H1 (cell line): ENCODE measurements around the gene MORF4L1. TPM values are rescaled to one million over a fixed set of nuclear protein-coding genes. Genes with fewer than 3 reads are reported as not detected.

Experiments used
- CTCF ChIA-PET: fragments of 300-600 bp; sonication (Branson Sonifier 250); formaldehyde crosslinking; loops from one replicate; lab custom pipeline; 2021; ENCODE audit not compliant: partially characterized antibody; lab: Charles Lee
- POLR2A ChIA-PET: fragments of 300-600 bp; sonication (Branson Sonifier 250); formaldehyde crosslinking; loops from one replicate; lab custom pipeline; 2021; ENCODE audit warnings: inconsistent platforms; ENCODE audit not compliant: partially characterized antibody; lab: Charles Lee
- DNase-seq, 2 experiments: peaks; one replicate each; pipeline versions ENCODE4 v3.0.0 to v3.0.0-alpha.2; 2010 to 2022; ENCODE audit warnings: low spot score in 2 of 2, low read depth in 1 of 2, mixed read lengths in 1 of 2
- FAIRE-seq: peaks from 2 replicates; lab custom pipeline; 2011; peaks lifted over from hg19 to GRCh38; lab: Jason Lieb, UNC
- H2AFZ ChIP-seq: 2 replicates; pipeline ENCODE4 v1.8.1; 2012; ENCODE audit warnings: low read length, inconsistent platforms
- H2AK5ac ChIP-seq: 2 replicates; pipeline ENCODE4 v1.6.1; 2013; ENCODE audit warnings: low read depth, low read length
- H2BK120ac ChIP-seq: replicated peaks from 2 replicates; pipeline ENCODE3; 2013; ENCODE audit warnings: low read depth, low read length, inconsistent platforms
- H2BK12ac ChIP-seq: 2 replicates; pipeline ENCODE4 v1.6.1; 2013; ENCODE audit warnings: low read depth, low read length
- H2BK15ac ChIP-seq: 2 replicates; pipeline ENCODE4 v1.6.1; 2013; ENCODE audit warnings: low read length
- H2BK20ac ChIP-seq: 2 replicates; pipeline ENCODE4 v1.6.1; 2013; ENCODE audit warnings: low read length
- H2BK5ac ChIP-seq: 2 replicates; pipeline ENCODE4 v1.6.1; 2013; ENCODE audit warnings: low read depth, low read length
- H3K14ac ChIP-seq: 2 replicates; pipeline ENCODE4 v1.6.1; 2013; ENCODE audit warnings: inconsistent platforms; ENCODE audit not compliant: insufficient read length
- H3K18ac ChIP-seq: 2 replicates; pipeline ENCODE4 v1.6.1; 2013; ENCODE audit warnings: low read length; ENCODE audit errors: extremely low read depth
- H3K23ac ChIP-seq: 2 replicates; pipeline ENCODE4 v1.6.1; 2013; ENCODE audit warnings: inconsistent platforms; ENCODE audit not compliant: insufficient read length
- H3K23me2 ChIP-seq: 2 replicates; pipeline ENCODE4 v1.6.1; 2013; ENCODE audit warnings: low read depth, low read length
- H3K27ac ChIP-seq: 2 replicates; pipeline ENCODE4 v1.6.1; 2011; ENCODE audit warnings: low read depth, low read length, inconsistent platforms
- H3K27me3 ChIP-seq, 4 experiments: replicated peaks in 1 of 4; 1 replicate in 1 of 4; 2 replicates in 3 of 4; pipeline versions ENCODE4 v1.6.1 to v1.8.1; 2011 to 2013; ENCODE audit warnings: low read length in 3 of 4, mild to moderate bottlenecking in 3 of 4, inconsistent platforms in 2 of 4, mixed read lengths in 2 of 4, moderate library complexity in 1 of 4; ENCODE audit not compliant: control insufficient read depth in 3 of 4, insufficient read depth in 3 of 4; ENCODE audit errors: extremely low read depth in 1 of 4
- H3K36me3 ChIP-seq, 4 experiments: 2 replicates each; pipeline versions ENCODE4 v1.6.1 to v1.8.1; 2011 to 2013; ENCODE audit warnings: mild to moderate bottlenecking in 4 of 4, low read length in 3 of 4, moderate library complexity in 2 of 4, control low read depth in 1 of 4, inconsistent platforms in 1 of 4; ENCODE audit not compliant: insufficient read depth in 4 of 4, control insufficient read depth in 2 of 4
- H3K4ac ChIP-seq: replicated peaks from 2 replicates; pipeline ENCODE3; 2013; ENCODE audit warnings: low read length, low read depth, mixed read lengths, inconsistent platforms; ENCODE audit not compliant: insufficient read length
- H3K4me1 ChIP-seq, 4 experiments: replicated peaks in 1 of 4; 1 replicate in 1 of 4; 2 replicates in 3 of 4; pipeline versions ENCODE4 v1.6.1 to v1.8.1; 2011 to 2013; ENCODE audit warnings: low read length in 3 of 4, inconsistent platforms in 2 of 4, mixed read lengths in 1 of 4; ENCODE audit not compliant: insufficient read depth in 4 of 4, control insufficient read depth in 3 of 4
- H3K4me2 ChIP-seq, 2 experiments: 2 replicates each; pipeline versions ENCODE4 v1.6.1 to v1.8.1; 2011 to 2013; ENCODE audit warnings: low read depth in 2 of 2, low read length in 2 of 2, control low read depth in 1 of 2, inconsistent platforms in 1 of 2, mild to moderate bottlenecking in 1 of 2; ENCODE audit not compliant: insufficient read depth in 1 of 2
- H3K4me3 ChIP-seq, 4 experiments: fragments of 200-600, 300-600 bp in 1 of 4; sonication (generic), shearing (Covaris generic), sonication (Bioruptor Twin) in 1 of 4; 2 replicates each; pipeline versions ENCODE4 v1.5.1 to v1.8.1; 2011 to 2016; ENCODE audit warnings: low read length in 4 of 4, low read depth in 3 of 4, control low read depth in 2 of 4, inconsistent platforms in 2 of 4, mild to moderate bottlenecking in 2 of 4, mixed read lengths in 1 of 4, moderate library complexity in 1 of 4; ENCODE audit not compliant: insufficient read depth in 2 of 4; ENCODE audit errors: extremely low read depth in 1 of 4
- H3K56ac ChIP-seq: replicated peaks from 2 replicates; pipeline ENCODE3; 2013; ENCODE audit warnings: low read depth, mild to moderate bottlenecking, mixed read lengths, low read length, inconsistent platforms; ENCODE audit not compliant: insufficient read length
- H3K79me1 ChIP-seq: 2 replicates; pipeline ENCODE4 v1.6.1; 2013; ENCODE audit warnings: low read depth, low read length, control low read depth
- H3K79me2 ChIP-seq, 2 experiments: 2 replicates each; pipeline versions ENCODE4 v1.6.1 to v1.8.1; 2012 to 2013; ENCODE audit warnings: low read length in 2 of 2, mild to moderate bottlenecking in 2 of 2, inconsistent platforms in 1 of 2; ENCODE audit not compliant: insufficient read depth in 2 of 2, control insufficient read depth in 1 of 2
- H3K9ac ChIP-seq, 4 experiments: replicated peaks in 1 of 4; 1 replicate in 1 of 4; 2 replicates in 3 of 4; pipeline versions ENCODE4 v1.6.1 to v1.8.1; 2011 to 2013; ENCODE audit warnings: low read depth in 3 of 4, low read length in 3 of 4, control low read depth in 2 of 4, mild to moderate bottlenecking in 2 of 4, moderate library complexity in 2 of 4, inconsistent platforms in 1 of 4; ENCODE audit errors: extremely low read depth in 1 of 4
- H3K9me3 ChIP-seq, 2 experiments: 2 replicates each; pipeline versions ENCODE4 v1.6.1 to v1.8.1; 2012 to 2013; ENCODE audit warnings: mild to moderate bottlenecking in 2 of 2, moderate library complexity in 2 of 2, control low read depth in 1 of 2, inconsistent platforms in 1 of 2, low read depth in 1 of 2, low read length in 1 of 2, mixed read lengths in 1 of 2; ENCODE audit not compliant: insufficient read depth in 2 of 2
- H4K20me1 ChIP-seq, 2 experiments: replicated peaks in 1 of 2; 2 replicates each; pipeline versions ENCODE3 to v1.8.1; 2011 to 2013; ENCODE audit warnings: inconsistent platforms in 2 of 2, low read length in 2 of 2, mild to moderate bottlenecking in 1 of 2; ENCODE audit not compliant: insufficient read depth in 2 of 2, control insufficient read depth in 1 of 2
- H4K5ac ChIP-seq: 2 replicates; pipeline ENCODE4 v1.6.1; 2013; ENCODE audit warnings: low read length, low read depth, mixed read lengths, inconsistent platforms; ENCODE audit not compliant: insufficient read length
- H4K8ac ChIP-seq: 2 replicates; pipeline ENCODE4 v1.8.0; 2013; ENCODE audit warnings: mild to moderate bottlenecking, moderate library complexity, low read length, inconsistent platforms; ENCODE audit not compliant: insufficient read depth; ENCODE audit errors: extremely low read depth
- H4K91ac ChIP-seq: replicated peaks from 2 replicates; pipeline ENCODE3; 2013; ENCODE audit warnings: low read length, mixed read lengths, inconsistent platforms; ENCODE audit not compliant: insufficient read length
- CHD1 ChIP-seq: IDR thresholded peaks from 2 replicates; pipeline ENCODE4 v1.6.1; 2012; ENCODE audit warnings: low read depth, low read length, improper control_type of control experiment
- EZH2 ChIP-seq: fragments of 200-600 bp; sonication (generic); IDR thresholded peaks from 2 replicates; pipeline ENCODE4 v1.7.1; 2012; ENCODE audit warnings: low read depth, mild to moderate bottlenecking, moderate library complexity, low read length, inconsistent platforms; ENCODE audit not compliant: severe bottlenecking
- NRF1 ChIP-seq: IDR thresholded peaks from 2 replicates; pipeline ENCODE4 v1.6.1; 2011; ENCODE audit warnings: mild to moderate bottlenecking, low read depth, low read length, improper control_type of control experiment
- POLR2A ChIP-seq, 2 experiments: IDR thresholded peaks; 1 replicate in 1 of 2; 2 replicates in 1 of 2; pipeline ENCODE4 v1.6.1; 2011; ENCODE audit warnings: low read depth in 2 of 2, low read length in 2 of 2, mild to moderate bottlenecking in 2 of 2; ENCODE audit errors: control extremely low read depth in 1 of 2
- RAD21 ChIP-seq, 2 experiments: IDR thresholded peaks in 1 of 2; conservative IDR thresholded peaks in 1 of 2; 2 replicates each; pipeline ENCODE4 v1.6.1; 2011; ENCODE audit warnings: low read depth in 2 of 2, low read length in 2 of 2, improper control_type of control experiment in 1 of 2, inconsistent platforms in 1 of 2, mild to moderate bottlenecking in 1 of 2, moderate library complexity in 1 of 2
- SP1 ChIP-seq: IDR thresholded peaks from 2 replicates; pipeline ENCODE4 v1.6.1; 2011; ENCODE audit warnings: low read depth, low read length
- TEAD4 ChIP-seq: IDR thresholded peaks from 2 replicates; pipeline ENCODE4 v1.6.1; 2012; ENCODE audit warnings: low read depth, low read length, inconsistent platforms, mixed read lengths
- WGBS, 2 experiments: shearing (Covaris generic) in 1 of 2; methylation state at CpG; one replicate each; pipeline versions ENCODE4 v1.1.6 to v1.1.7; 2013 to 2015; ENCODE audit warnings: low lambda C conversion rate in 2 of 2, mixed read lengths in 2 of 2, inconsistent platforms in 1 of 2, low coverage in 1 of 2, missing lambda C conversion rate in 1 of 2; ENCODE audit not compliant: insufficient replicate concordance in 2 of 2, insufficient coverage in 1 of 2, insufficient read length in 1 of 2; ENCODE audit errors: extremely low coverage in 1 of 2, missing lambda C conversion rate in 1 of 2; 5-methylcytosine and 5-hydroxymethylcytosine counted together
- polyA plus RNA-seq, 7 experiments: library from polyadenylated mRNA; depleted of rRNA in 3 of 7; stranded (reverse) in 5 of 7; unstranded in 2 of 7; fragments of >200 nt in 5 of 7; fragments of 200-250 nt in 2 of 7; gene quantifications; 1 replicate in 5 of 7; 2 replicates in 1 of 7; 4 replicates in 1 of 7; pipeline versions ENCODE4 v1.2.1 to v1.2.3, GENCODE V29; 2011 to 2013; ENCODE audit warnings: missing spikeins in 2 of 7, mixed read lengths in 2 of 7
- total RNA-seq: library from RNA; stranded (reverse); fragmentation: NEBNext Ultra II Directional; extraction: Animal tissue kit (Norgen Biotek cat#: 25700); gene quantifications from 2 replicates; pipeline ENCODE4 v1.2.1, GENCODE V29; 2021
- TF ChIP-seq, protein P1 (sequence below), 3 experiments: IDR thresholded peaks; 1 replicate in 2 of 3; 2 replicates in 1 of 3; pipeline versions ENCODE4 v1.5.1 to v1.6.1; 2011; ENCODE audit warnings: low read length in 3 of 3, mild to moderate bottlenecking in 3 of 3, inconsistent platforms in 2 of 3, low read depth in 1 of 3, moderate library complexity in 1 of 3; ENCODE audit not compliant: insufficient read depth in 1 of 3; ENCODE audit errors: control extremely low read depth in 1 of 3
- TF ChIP-seq, protein P2 (sequence below): IDR thresholded peaks from 2 replicates; pipeline ENCODE4 v1.6.1; 2012; ENCODE audit warnings: inconsistent platforms

The MORF4L1 gene
- total and polyA plus RNA-seq, 2 of the 8 experiments (the other 6 are each of a cell fraction or from before 2014, with no cell fraction given), result 260 to 533 TPM

DNA sequence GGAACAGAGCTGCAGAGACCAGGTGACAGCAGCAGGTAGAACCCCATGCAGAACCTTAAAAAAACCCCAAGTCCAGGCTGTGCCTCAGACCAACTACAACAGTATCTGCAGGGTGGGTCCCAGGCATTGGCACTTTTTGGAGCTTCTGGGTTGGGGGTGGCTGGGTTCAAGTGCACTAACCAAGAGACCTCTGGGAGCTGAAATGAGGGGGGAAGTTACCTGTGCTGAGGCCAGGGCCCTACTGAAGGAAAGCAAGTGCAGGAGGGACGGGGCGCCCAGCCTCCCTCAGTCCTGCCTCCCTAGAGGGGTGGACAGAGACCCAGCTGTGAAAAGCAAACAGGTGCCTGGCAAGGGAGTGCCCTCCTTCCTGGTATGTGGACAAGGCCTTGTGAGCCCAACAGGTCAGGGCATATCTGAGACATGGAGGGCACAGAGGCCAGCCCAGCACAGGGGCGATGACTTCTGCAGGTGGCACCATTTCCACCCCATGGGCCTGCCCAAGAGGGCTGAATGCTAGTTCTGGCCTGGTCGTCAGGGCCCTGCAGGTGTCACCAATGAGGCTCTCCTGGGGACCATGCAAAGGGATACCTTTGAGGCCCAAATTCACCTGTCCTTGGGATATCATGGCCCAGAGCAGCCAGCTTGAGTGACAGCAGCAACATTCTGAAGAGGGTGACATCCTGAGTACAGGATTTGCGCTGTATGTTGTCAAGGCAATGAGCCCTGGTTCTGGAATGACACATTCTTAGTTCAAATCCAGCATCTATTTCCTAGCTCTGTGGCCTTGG, 53.5 kb downstream of the MORF4L1 start:
- Histone ChIP-seq H4K8ac (peak overlapping the region; percentile 15; the same call in 1 of the 2 replicates), H3K4ac (no peak overlapping the region), H4K91ac (no peak overlapping the region), H2BK12ac (no peak overlapping the region), H2BK5ac (no peak overlapping the region), H3K36me3 (peaks cover 0 to 21% (median 7%) of the 10 kb centered on the region in 4 experiments; a peak in 6 of 8 replicates), H2BK120ac (no peak overlapping the region), H3K4me1 (no peaks in the 10 kb centered on the region), H3K27me3 (no peaks in the 10 kb centered on the region; a peak in 1 of 7 replicates), H3K23ac (no peak overlapping the region), H2AK5ac (no peak overlapping the region), H4K5ac (no peak overlapping the region), H3K27ac (no peak overlapping the region), H3K9me3 (no peaks in the 10 kb centered on the region), H3K4me3 (no peak overlapping the region), H2AFZ (no peak overlapping the region), H2BK20ac (no peak overlapping the region), H3K9ac (no peak overlapping the region), H3K4me2 (no peak overlapping the region), H3K14ac (no peak overlapping the region), H2BK15ac (no peak overlapping the region), H4K20me1 (peaks cover 0 to 2% of the 10 kb centered on the region in 2 experiments), H3K79me1 (no peaks in the 10 kb centered on the region), H3K79me2 (no peaks in the 10 kb centered on the region), H3K56ac (no peak overlapping the region), H3K18ac (no peak overlapping the region), H3K23me2 (no peaks in the 10 kb centered on the region)
- no peak for DNase-seq
- POLR2A ChIA-PET, result interaction anchor here (1.1 to 1.6 kb wide), 3 partner anchors 11 to 53 kb away, joined by 3 to 4 read pairs (median 3); no protein-coding TSS in a partner anchor
- FAIRE-seq, result no peak
- CTCF ChIA-PET, result interaction anchor here (0.8 to 3.8 kb wide), 12 partner anchors 12 to 81 kb away, joined by 3 to 23 read pairs (median 6); partner anchors contain the start of gene CTSH
- WGBS, 2 experiments, result 91% methylated on average over 5 of the region's 5 CpGs; no CpG with 5 or more reads in 1 of the 2 experiments
- TF ChIP-seq SP1, result no peak
- TF ChIP-seq, protein P1, sequence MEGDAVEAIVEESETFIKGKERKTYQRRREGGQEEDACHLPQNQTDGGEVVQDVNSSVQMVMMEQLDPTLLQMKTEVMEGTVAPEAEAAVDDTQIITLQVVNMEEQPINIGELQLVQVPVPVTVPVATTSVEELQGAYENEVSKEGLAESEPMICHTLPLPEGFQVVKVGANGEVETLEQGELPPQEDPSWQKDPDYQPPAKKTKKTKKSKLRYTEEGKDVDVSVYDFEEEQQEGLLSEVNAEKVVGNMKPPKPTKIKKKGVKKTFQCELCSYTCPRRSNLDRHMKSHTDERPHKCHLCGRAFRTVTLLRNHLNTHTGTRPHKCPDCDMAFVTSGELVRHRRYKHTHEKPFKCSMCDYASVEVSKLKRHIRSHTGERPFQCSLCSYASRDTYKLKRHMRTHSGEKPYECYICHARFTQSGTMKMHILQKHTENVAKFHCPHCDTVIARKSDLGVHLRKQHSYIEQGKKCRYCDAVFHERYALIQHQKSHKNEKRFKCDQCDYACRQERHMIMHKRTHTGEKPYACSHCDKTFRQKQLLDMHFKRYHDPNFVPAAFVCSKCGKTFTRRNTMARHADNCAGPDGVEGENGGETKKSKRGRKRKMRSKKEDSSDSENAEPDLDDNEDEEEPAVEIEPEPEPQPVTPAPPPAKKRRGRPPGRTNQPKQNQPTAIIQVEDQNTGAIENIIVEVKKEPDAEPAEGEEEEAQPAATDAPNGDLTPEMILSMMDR (IDR thresholded peaks at IDR 0.05; ENCODE audit: control extremely low read depth in 1 of 3, insufficient read depth in 1 of 3, low read depth in 1 of 3, low read length in 3 of 3), result peak; percentile 20 to 33 (median 30)
- TF ChIP-seq CHD1, result no peak
- no peak for TF ChIP-seq POLR2A (IDR thresholded peaks at IDR 0.05; ENCODE audit: control extremely low read depth in 1 of 2, low read depth in 2 of 2, low read length in 2 of 2)
- no peak for TF ChIP-seq EZH2
- peak; percentile 29 to 50; a peak in 3 of 4 replicates for TF ChIP-seq RAD21 (IDR thresholded peaks at IDR 0.05 in 1 of 2, conservative IDR thresholded peaks at IDR 0.05 in 1 of 2; ENCODE audit: low read depth in 2 of 2, low read length in 2 of 2)
- no peak for TF ChIP-seq TEAD4
- TF ChIP-seq NRF1, result no peak
- TF ChIP-seq, protein P2, sequence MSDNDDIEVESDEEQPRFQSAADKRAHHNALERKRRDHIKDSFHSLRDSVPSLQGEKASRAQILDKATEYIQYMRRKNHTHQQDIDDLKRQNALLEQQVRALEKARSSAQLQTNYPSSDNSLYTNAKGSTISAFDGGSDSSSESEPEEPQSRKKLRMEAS, result no peak
